GM18870 (cell line): ENCODE measurements around the gene ENPP6.

Experiments
- ATAC-seq: cut with Tn5 transposase; IDR thresholded peaks from one replicate; pipeline ENCODE4 v1.9.1; 2021; ENCODE audit warnings: moderate library complexity; ENCODE audit not compliant: unreplicated experiment

Gene ENPP6

GRCh38 chr4:184217634-184218033 is at the start of gene ENPP6:
ENPP6 (minus strand) TSS chr4:184217873; CDS start chr4:184217819, 54 bp downstream.
- no peak for ATAC-seq

GRCh38 chr4:184267206-184267608 is 49.5 kb upstream of the ENPP6 start:
- no peak for ATAC-seq

DNA sequence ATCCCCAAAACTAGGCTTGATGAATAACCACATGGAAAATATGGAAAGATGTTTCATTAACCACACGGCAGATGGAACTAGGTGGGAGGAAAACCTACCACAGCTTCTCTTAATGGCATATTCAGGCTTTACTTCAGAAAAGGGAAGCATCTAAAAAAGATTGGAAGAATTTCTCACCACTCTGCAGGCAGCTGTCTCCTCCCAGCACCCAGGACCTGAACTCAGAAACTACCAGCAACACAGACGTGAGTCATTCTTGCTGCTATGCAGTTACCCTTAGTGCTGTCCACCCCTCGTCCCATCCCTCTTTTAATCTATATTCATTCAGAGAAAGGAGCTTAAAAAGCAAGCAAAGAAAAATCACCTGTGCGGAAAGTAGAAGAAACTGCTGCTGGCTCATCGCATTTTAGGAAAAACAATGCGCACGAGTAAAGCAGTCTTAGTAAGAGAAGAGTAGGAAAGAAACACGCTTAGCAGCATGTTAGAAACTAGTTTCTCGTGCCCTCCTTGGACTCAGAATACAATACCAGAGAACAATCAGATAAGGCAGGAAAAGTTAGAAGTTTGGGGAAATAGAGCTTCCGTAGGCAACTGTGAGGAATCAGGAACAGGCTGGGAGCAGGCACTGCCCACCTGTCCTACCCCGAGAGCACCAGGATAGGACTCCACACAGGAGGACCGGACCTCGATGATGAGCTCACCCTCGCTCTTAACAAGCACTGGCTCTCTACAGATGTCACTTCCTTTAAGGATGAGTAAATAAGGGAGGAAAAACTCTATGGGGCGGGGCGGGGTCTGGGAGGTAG is 48.1 kb upstream of the ENPP6 start:
- no peak for ATAC-seq

DNA sequence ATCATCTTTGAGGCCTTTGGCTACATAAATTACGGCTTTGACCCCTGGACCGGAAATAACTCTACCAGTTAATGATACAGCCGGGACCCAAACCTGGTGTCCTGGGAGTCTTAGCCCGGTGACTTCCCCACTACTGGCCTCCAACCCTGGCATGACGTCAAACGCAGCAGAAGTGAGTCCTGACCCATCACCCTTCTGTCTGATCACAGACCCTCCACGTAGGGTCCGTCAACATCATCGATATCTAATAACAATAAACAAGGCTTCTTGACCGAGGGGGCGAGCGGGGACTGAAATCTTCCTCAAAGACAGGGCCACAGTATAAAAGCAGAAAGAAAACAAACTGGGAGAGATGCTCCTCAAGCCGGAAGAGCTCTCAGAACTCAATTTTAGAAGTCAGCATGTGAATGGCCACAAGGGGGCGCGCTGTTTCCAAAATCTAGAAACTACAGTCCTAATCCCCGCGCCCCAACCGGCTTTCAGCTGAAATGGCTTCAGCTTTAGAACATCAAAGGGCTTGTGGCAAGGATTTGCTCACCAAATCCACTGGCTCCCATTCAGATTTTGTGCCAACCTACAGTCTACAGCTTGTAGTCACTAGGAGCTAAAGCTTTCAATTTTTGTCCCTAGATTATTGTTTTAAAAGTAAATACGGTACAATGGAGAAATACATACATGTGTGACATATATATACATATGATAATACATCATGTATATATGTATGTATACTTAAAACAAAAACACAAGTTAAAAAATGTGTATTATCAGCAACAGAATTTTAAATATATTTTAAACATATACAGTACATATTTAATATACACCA is 46.4 kb upstream of the ENPP6 start:
- peak; percentile 26 for ATAC-seq

DNA sequence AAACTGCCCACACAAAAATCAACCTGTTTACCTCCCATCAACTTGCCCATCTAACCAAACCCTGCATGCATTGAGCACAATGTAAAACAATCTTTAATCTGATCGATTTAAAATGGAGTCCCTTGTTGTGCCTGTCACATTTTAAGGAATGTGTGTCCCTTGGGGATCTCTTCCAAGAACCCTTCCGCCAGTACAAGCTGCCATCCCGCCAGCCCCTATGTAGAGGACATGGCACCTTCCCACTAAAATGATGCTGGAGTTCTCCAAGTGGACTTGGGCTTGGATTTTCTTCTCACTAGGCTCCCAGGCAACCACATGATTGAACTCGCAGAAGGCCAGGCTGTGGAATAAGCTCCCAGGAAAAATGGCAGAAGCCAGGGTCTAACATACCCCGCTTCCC is 45.8 kb upstream of the ENPP6 start:
- no peak for ATAC-seq

GRCh38 chr4:184262901-184263300 is 45.2 kb upstream of the ENPP6 start:
- no peak for ATAC-seq

GRCh38 chr4:184261246-184261645 is 43.6 kb upstream of the ENPP6 start:
- no peak for ATAC-seq

DNA sequence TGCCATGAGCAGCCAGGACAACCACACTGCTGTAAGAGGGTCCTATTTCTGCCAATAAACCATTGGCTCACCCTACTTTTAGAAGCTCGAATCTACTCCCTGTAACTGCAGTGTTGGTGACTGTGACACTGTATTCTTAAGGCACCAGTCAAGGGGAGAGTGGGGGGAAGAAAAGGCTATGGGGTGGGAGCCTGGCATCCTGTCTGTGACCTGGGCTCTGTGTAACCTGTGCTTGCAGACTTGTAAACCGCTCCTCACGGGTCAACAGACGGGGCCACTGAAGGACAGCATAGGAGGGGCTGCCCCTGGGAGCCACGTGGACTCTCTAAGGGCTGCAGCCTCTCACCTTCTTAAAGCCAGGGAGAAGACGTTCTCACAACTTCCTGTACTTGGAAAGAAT is 42.2 kb upstream of the ENPP6 start:
- ATAC-seq = no peak

- no peak for ATAC-seq
These were observed 41.4 kb upstream of the ENPP6 start for GRCh38 chr4:184259081-184259480.

- ATAC-seq = no peak
These were observed 38.4 kb upstream of the ENPP6 start for GRCh38 chr4:184255871-184256642.

- ATAC-seq = no peak
These were observed 37.7 kb upstream of the ENPP6 start for GRCh38 chr4:184255361-184255760.

GRCh38 chr4:184253072-184253420 is 35.4 kb upstream of the ENPP6 start:
- ATAC-seq = no peak

GRCh38 chr4:184252136-184253071 is 34.7 kb upstream of the ENPP6 start:
- no peak for ATAC-seq

DNA sequence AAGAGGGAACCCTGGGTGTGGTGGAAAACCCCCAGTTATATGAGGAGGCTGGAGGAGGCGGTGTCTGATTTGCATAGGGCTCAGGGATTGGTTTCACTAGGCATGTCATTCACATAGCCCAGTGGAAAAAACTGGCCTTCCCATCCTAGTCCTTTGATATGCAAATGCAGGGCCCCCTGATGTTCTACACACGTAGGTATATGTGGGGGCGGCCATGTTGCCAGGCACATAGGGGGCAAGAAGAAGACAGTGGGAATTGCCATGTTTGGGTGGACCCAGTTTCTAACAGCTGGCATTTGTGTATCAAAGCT is 34.0 kb upstream of the ENPP6 start:
- no peak for ATAC-seq

DNA sequence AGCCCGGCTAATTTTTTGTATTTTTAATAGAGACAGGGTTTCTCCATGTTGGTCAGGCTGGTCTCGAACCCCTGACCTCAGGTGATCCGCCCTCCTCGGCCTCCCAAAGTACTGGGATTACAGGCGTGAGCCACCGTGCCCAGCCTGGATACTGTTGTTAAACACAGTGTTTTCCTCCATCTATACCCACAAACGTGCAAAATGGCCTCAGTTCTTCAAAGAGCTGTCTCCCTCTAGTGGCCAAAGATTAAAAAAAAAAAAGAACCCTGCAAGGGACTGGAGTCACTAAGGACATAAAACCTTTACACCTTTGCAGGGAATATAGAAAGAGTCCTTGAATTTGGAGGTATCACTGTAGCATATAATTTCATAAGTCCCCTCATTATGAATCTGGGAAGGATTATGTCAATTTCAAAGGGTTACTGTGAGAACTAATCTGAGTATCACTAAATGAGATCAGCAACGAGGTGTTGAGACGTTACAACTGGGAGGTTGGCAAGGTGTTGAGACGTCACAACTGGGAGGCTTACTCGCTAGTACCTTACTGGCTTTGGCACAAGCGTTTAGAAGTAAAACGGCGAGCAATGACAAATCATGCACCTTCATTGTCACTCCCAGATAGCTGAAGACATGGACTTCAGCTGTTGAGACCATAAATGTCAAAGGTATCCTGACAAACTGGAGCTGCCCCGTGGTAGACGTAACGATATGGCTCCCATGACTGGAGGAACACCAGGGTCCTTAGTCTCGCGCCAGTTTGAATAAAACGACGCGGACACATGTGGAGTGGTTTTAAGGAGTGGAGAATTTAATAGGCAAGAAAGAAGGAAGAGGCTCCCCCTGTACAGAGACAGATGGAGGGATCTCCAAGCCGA is 33.4 kb upstream of the ENPP6 start:
- peak; percentile 74 for ATAC-seq

DNA sequence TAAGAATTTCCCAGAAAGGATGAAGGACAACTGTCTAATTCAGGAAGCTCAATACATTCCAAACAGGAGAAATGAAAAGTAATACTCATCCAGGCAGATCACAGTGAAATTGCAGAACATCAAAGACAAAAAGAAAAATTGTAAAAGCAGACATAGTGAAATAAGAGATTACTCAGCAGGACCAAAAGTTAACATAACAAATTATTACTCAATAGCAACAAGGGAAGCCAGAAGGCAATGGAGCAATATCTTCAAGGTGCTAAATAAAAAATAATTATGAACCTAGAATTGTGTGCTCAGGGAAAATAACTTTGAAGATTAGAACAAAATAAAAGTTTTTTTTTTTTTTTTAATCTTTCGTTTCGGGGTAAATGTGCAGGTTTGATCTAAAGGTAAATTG is 30.5 kb upstream of the ENPP6 start:
- ATAC-seq = no peak

DNA sequence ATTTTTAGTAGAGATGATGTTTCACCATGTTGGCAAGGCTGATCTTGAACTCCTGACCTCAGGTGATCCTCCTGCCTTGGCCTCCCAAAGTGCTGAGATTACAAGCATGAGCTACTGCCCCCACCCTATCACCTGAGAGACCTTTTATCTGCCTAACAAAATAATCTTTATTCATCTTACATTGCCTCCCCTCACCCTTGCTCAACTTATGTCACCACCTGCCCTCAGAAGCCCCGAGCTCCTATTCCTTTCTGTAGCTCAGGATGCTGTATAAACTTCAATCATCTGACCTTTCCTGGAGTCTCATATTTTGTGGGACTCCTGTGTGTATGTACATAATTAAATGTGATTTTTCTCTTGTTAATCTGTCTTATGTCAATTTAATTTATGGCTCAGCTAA is 29.7 kb upstream of the ENPP6 start:
- no peak for ATAC-seq

- no peak for ATAC-seq
These were observed 28.8 kb upstream of the ENPP6 start for GRCh38 chr4:184246426-184246825.

GRCh38 chr4:184238072-184238745 is 20.5 kb upstream of the ENPP6 start:
- no peak for ATAC-seq
